Measurements from ENCODE around the gene TYMP. TPM values are rescaled to one million over a fixed set of nuclear protein-coding genes. Genes with fewer than 3 reads are reported as not detected.

TYMP gene
- total and polyA plus RNA-seq, 2 donors (not counting 3 experiments of a cell fraction or from before 2014, with no cell fraction given) = 2.0 to 2.4 TPM

DNA sequence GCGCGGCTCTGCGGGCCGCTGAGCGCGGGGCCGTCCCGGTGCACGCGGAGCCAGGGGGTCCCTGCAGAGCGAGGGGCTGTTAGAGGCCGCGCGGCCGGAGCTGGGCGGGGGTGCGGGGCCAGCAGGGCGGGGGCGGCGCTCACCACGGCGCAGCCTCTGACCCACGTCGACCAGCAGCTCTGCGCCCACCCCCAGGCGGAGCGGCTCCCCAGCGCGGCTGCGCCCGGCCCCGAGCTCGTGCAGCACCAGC, 4.0 kb downstream of the TYMP start:
- Histone ChIP-seq H3K9me3 (replicated peaks; ENCODE audit: control insufficient read depth, insufficient read depth, low read length) (no peaks in the 10 kb centered on the region), H3K9me1 (replicated peaks; ENCODE audit: control insufficient read depth, extremely low read depth, insufficient read depth, low read length) (no peaks in the 10 kb centered on the region), H3K36me3 (ENCODE audit: control insufficient read depth in 2 of 2, extremely low read depth in 1 of 2, insufficient read depth in 2 of 2, low read length in 2 of 2) (peaks cover 0 to 22% of the 10 kb centered on the region in 2 experiments), H2AFZ (ENCODE audit: low read depth, low read length) (peak overlapping the region; percentile 75), H3K27ac (ENCODE audit: insufficient read depth, low read depth, low read length) (peak overlapping the region; percentile 7), H3K79me2 (ENCODE audit: control insufficient read depth, insufficient read depth, low read length) (peaks cover 10% of the 10 kb centered on the region), H3K9ac (replicated peaks; ENCODE audit: extremely low read depth, insufficient read depth, low read length) (peak overlapping the region; percentile 26), H3K4me3 (replicated peaks in 1 of 3; ENCODE audit: insufficient read depth in 1 of 3, low read depth in 1 of 3, low read length in 3 of 3) (peak overlapping the region; percentile 45 to 66 (median 47)), H3K27me3 (ENCODE audit: control insufficient read depth in 2 of 2, insufficient read depth in 2 of 2, low read length in 2 of 2) (peaks cover 0 to 6% of the 10 kb centered on the region in 2 experiments), H3K4me2 (ENCODE audit: insufficient read depth, low read length) (peak overlapping the region; percentile 45), H3K4me1 (ENCODE audit: control insufficient read depth, extremely low read depth, insufficient read depth, low read length) (peaks cover 18% of the 10 kb centered on the region), H4K20me1 (replicated peaks; ENCODE audit: control insufficient read depth, extremely low read depth, insufficient read depth, low read length) (no peaks in the 10 kb centered on the region)
- POLR2A ChIA-PET = interaction anchor here (0.7 to 1.5 kb wide), 3 partner anchors 12 to 57 kb away, joined by 4 to 12 read pairs (median 7); partner anchors contain the start of genes CHKB, LMF2 and NCAPH2
- BruUV-seq (replicated peaks) = no TSS peak
- TF ChIP-seq, protein P1, sequence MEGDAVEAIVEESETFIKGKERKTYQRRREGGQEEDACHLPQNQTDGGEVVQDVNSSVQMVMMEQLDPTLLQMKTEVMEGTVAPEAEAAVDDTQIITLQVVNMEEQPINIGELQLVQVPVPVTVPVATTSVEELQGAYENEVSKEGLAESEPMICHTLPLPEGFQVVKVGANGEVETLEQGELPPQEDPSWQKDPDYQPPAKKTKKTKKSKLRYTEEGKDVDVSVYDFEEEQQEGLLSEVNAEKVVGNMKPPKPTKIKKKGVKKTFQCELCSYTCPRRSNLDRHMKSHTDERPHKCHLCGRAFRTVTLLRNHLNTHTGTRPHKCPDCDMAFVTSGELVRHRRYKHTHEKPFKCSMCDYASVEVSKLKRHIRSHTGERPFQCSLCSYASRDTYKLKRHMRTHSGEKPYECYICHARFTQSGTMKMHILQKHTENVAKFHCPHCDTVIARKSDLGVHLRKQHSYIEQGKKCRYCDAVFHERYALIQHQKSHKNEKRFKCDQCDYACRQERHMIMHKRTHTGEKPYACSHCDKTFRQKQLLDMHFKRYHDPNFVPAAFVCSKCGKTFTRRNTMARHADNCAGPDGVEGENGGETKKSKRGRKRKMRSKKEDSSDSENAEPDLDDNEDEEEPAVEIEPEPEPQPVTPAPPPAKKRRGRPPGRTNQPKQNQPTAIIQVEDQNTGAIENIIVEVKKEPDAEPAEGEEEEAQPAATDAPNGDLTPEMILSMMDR (IDR thresholded peaks at IDR 0.05; ENCODE audit: extremely low read depth in 1 of 2, insufficient read depth in 1 of 2, low read depth in 1 of 2, low read length in 2 of 2) = peak in 1 of 2 donors; percentile 70
- no peak for TF ChIP-seq POLR2A (IDR thresholded peaks at IDR 0.05; ENCODE audit: low read depth, low read length)
- intact Hi-C loops (cut with micrococcal nuclease) = loop anchor here (1.0 to 2.0 kb wide), 4 partner anchors 17 to 147 kb away; partner anchors contain the start of genes CHKB, NCAPH2 and SHANK3
- CTCF ChIA-PET = interaction anchor here (0.8 to 2.7 kb wide), 39 partner anchors 8 to 283 kb away, joined by 3 to 34 read pairs (median 4); partner anchors contain the start of genes ARSA, CHKB, KLHDC7B and LMF2
- no peak for DNase-seq (ENCODE audit: low read depth, low spot score)
- FAIRE-seq = no peak
- dilution Hi-C loops (cut with MboI; ENCODE audit: extremely low pct_ligation_motif_present, low sequenced_read_pairs) = no loop called here

DNA sequence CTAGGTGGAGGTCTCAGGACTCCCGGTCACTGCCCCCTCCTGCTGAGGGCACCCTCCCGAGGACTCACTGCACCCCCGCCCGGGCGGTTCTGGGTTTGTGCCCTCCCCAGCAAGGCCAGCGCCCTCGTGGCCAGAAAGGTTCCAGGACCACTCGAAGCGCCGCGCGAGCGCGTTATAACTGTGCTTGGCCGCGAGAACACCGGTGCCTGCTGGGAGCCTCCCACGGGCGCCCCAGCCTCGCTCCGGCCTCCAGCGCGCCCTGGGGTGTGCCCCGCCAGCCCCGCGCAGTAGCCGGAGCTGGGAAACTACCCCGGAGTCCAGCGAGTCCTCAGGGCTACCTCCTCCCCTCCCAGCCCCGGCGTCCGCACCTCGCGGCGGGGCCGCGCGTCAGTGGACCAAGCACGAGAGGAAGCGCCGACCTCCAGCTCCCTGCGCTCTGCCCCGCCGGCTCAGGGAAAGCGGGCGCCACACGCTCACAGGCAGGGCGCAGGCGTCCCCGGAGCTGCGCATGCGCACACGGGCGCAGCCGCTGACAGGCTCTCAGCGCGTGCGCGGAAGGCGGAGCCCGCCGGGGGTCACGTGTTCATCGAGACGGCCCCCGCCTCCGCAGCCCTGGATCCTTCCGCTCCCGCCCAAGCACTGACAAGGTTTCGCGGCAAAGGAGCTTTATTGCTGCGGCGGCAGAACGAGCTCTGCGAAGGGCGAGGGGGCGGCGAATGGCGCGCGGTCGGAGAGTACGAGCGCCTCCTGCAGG, 4.5 kb downstream of the TYMP start, which contains the start of gene SCO2:
TSS of gene SCO2 (minus strand) at position 495 of the 754 bp plus-strand sequence. CDS start 1,187 bp downstream, outside the sequence.
- no peaks in the 10 kb centered on the region for H3K9me3 ChIP-seq (replicated peaks; ENCODE audit: control insufficient read depth, insufficient read depth, low read length)
- H3K36me3 ChIP-seq (ENCODE audit: control insufficient read depth in 2 of 2, extremely low read depth in 1 of 2, insufficient read depth in 2 of 2, low read length in 2 of 2) = peaks cover 0 to 22% of the 10 kb centered on the region in 2 experiments
- CTCF ChIA-PET = interaction anchor here (0.8 to 2.7 kb wide), 41 partner anchors 8 to 288 kb away, joined by 3 to 34 read pairs (median 4); partner anchors contain the start of genes ARSA, CHKB, KLHDC7B and LMF2
- peaks cover 0 to 4% of the 10 kb centered on the region in 2 experiments for H3K27me3 ChIP-seq (ENCODE audit: control insufficient read depth in 2 of 2, insufficient read depth in 2 of 2, low read length in 2 of 2)
- intact Hi-C loops (cut with micrococcal nuclease) = loop anchor here (1.0 to 2.0 kb wide), 4 partner anchors 17 to 147 kb away; partner anchors contain the start of genes CHKB, NCAPH2 and SHANK3
- H4K20me1 ChIP-seq (replicated peaks; ENCODE audit: control insufficient read depth, extremely low read depth, insufficient read depth, low read length) = no peaks in the 10 kb centered on the region
- peaks cover 10% of the 10 kb centered on the region for H3K79me2 ChIP-seq (ENCODE audit: control insufficient read depth, insufficient read depth, low read length)
- H3K27ac ChIP-seq (ENCODE audit: insufficient read depth, low read depth, low read length) = peak within 1 kb of the TSS; percentile 57
- dilution Hi-C loops (cut with MboI; ENCODE audit: extremely low pct_ligation_motif_present, low sequenced_read_pairs) = no loop called here
- POLR2A ChIA-PET = interaction anchor here (0.6 to 1.5 kb wide), 4 partner anchors 11 to 57 kb away, joined by 4 to 12 read pairs (median 6); partner anchors contain the start of genes CHKB, LMF2 and NCAPH2
- no peak for TF ChIP-seq EZH2 (IDR thresholded peaks at IDR 0.05; ENCODE audit: borderline replicate concordance, low read depth, low read length, severe bottlenecking)
- TF ChIP-seq POLR2A (IDR thresholded peaks at IDR 0.05; ENCODE audit: low read depth, low read length) = peak; percentile 92
- TF ChIP-seq MYC (IDR thresholded peaks at IDR 0.05; ENCODE audit: low read depth, low read length) = no peak
- TF ChIP-seq FOS (IDR thresholded peaks at IDR 0.05; ENCODE audit: borderline replicate concordance, insufficient read depth, low read length) = no peak
- TF ChIP-seq JUN (IDR thresholded peaks at IDR 0.05; ENCODE audit: borderline replicate concordance, insufficient read depth, insufficient read length, low read depth) = no peak
- TF ChIP-seq, protein P1 (IDR thresholded peaks at IDR 0.05; ENCODE audit: extremely low read depth in 1 of 2, insufficient read depth in 1 of 2, low read depth in 1 of 2, low read length in 2 of 2) = peak in 1 of 2 donors; percentile 36
- peak; percentile 93 for TF ChIP-seq POLR2AphosphoS5 (IDR thresholded peaks at IDR 0.05; ENCODE audit: insufficient read depth, low read depth, low read length)
- TF ChIP-seq, protein P2, sequence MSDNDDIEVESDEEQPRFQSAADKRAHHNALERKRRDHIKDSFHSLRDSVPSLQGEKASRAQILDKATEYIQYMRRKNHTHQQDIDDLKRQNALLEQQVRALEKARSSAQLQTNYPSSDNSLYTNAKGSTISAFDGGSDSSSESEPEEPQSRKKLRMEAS (IDR thresholded peaks at IDR 0.05; ENCODE audit: insufficient read depth, insufficient read length) = peak; percentile 96
- H3K9ac ChIP-seq (replicated peaks; ENCODE audit: extremely low read depth, insufficient read depth, low read length) = peak within 1 kb of the TSS; percentile 68
- H3K4me3 ChIP-seq (replicated peaks in 1 of 3; ENCODE audit: insufficient read depth in 1 of 3, low read depth in 1 of 3, low read length in 3 of 3) = peak within 1 kb of the TSS; percentile 47 to 66 (median 48)
- peak; percentile 94 for FAIRE-seq
- no TSS peak for BruUV-seq (replicated peaks)
- peak; percentile 98 for DNase-seq (ENCODE audit: low read depth, low spot score)
- H3K4me1 ChIP-seq (ENCODE audit: control insufficient read depth, extremely low read depth, insufficient read depth, low read length) = peaks cover 13% of the 10 kb centered on the region
- peak within 1 kb of the TSS; percentile 45 for H3K4me2 ChIP-seq (ENCODE audit: insufficient read depth, low read length)
- H2AFZ ChIP-seq (ENCODE audit: low read depth, low read length) = peak within 1 kb of the TSS; percentile 75
- H3K9me1 ChIP-seq (replicated peaks; ENCODE audit: control insufficient read depth, extremely low read depth, insufficient read depth, low read length) = no peaks in the 10 kb centered on the region

Data from endothelial cell of umbilical vein (primary cell).